ENCODE results near the gene KRTAP5-3. TPM values are rescaled to one million over a fixed set of nuclear protein-coding genes. Genes with fewer than 3 reads are reported as not detected.

KRTAP5-3 gene
- total RNA-seq, 1 experiment from 2014 or later, result not detected

DNA sequence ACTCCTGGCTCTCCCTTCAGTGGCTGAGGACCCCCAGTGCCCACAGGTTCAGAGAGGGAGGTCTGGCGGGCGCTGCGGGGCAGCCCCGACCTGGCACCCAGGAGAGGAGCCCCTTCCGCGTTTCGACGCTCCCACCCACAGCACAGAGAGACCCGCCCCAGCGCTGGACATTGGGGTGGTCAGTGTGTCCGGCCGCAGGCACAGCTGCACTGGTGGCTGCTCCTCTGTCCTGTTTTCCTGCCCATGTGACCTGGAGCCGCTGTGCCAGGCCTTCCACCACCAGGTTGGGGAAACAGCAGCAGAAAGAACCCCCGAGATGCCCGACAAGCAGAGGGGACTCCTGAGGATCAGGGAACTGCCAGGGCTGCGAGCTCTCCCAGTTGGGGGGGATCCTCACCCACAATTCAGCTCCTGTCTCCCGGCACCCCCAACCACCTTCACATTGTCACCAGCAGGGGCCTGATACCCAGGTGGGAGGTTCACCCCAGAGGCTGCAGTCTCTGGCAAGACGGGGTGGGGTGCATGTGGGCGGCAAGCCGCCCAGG lies 35.0 kb upstream of the KRTAP5-3 start:
- DNase-seq (ENCODE audit: low read depth), result no peak

DNA sequence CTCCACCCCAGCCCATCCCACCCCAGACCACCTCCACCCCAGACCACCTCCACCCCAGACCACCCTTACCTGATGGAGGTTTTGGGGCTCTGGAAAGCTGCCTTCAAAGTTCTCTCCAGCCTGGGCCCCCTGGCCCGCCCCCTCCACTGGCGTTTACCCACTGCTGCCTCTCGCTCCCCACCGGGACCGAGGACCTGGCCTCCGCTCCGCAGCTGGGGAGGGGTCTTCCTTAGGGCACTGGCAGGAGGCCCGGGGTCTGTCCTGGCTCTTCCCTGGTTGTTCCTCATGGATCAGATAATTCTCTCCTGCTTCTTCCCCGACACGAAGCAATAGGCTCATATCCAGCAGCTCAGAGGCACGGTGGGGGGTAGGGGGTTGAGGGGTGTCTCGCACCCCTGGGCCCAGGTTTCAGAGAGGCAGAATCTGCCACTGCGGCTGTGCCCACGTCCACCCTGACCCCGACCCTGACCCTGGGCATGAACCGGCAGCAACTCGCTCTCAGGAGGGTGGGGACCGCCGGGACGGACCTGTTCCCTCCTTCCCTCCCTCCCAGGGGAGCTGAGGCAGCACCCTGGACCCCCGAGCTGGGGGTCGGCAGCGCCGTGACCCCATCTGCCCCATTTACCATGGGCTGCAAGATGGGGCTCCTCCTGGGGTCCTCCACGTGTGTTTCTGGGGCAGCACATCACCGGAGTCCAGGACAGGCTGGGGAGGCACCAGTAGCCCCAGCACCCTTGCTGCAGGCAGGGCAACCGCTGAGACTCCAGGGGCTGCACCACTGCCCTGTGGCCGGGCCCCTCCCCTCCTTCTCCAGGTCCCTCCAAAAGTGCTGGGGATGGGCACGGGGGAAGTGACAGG lies 34.3 kb upstream of the KRTAP5-3 start:
- no peak for DNase-seq (ENCODE audit: low read depth)

DNA sequence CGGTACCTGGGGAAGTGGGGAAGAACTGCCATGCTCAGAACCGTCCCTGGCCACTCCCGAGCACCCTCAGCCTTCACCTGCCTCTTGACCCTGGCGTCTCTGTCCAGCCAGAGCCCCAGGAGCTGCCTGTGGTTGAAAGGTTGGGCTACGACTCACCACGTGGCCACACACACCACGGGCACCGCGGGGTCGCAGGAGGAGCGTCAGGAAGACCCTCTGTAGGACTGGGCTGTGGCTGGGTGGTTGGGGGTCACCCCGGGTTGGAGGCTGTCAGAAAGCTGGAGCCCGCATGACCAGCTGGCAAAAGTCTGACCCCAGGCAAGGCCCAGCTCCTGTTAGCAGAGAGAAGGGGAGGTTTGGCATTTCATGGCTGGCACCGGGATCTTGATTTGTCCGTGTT lies 32.8 kb upstream of the KRTAP5-3 start:
- DNase-seq (ENCODE audit: low read depth), result no peak

DNA sequence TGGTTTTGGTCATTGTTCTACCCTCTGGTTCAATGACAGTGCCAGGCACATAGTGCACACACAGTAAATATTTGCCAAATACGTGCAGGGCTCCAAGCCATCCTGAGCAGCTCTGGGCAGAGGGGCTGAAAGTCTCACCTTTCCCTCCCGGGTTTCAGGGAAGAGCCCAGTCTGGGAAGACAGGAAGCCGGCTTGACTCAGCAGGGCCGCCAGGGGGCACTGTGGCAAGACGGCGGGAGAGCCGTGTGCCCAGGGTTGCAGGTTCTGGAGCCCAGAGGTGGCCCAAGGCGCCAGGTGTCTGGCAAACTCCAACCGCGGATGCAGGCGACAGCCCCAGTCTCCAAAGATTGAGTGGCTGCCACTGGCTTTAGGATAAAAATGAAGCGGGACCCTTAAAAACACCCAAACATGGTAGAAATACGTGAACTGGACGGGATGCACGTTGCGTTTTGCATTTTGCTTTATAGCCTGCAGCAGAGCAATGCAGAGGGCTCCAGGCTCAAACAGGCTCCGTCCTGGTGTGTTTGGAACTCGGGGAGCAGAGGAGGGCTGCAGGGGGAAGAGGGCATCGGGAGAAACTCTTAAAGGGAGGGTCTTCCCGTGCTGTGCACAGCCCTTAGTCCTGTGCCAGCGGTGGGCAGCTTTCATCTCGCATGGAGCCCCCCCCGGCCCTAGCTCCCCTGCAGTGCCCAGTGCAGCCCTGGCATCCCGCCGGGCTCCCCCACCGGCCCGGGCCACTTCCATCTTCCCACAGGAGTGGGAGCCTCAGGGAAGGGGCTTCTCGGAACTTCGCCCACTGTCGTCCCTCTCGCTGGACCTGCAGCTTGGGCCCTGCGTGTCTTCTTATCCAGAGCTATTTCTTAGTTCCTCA lies 32.0 kb upstream of the KRTAP5-3 start:
- no peak for DNase-seq (ENCODE audit: low read depth)

DNA sequence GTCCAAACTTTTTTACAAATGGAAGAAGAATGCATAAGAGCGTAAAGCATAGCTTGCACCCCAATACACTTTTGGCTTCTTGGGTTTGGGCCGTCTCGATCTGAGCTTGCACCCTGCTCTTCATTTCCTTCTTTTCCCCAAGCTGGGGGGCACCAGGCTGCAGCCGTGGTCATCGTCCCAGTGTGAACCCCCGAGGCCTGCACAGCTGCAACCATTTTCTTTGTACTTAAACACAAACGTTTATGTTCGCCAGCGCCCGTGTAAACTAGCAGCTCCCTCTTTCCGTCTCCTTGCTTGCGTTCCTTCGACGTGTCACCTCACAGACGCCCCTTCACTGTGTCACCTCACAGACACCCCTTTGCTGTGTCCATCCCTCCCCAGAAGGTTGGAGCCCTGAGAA lies 31.4 kb upstream of the KRTAP5-3 start:
- no peak for DNase-seq (ENCODE audit: low read depth)

DNA sequence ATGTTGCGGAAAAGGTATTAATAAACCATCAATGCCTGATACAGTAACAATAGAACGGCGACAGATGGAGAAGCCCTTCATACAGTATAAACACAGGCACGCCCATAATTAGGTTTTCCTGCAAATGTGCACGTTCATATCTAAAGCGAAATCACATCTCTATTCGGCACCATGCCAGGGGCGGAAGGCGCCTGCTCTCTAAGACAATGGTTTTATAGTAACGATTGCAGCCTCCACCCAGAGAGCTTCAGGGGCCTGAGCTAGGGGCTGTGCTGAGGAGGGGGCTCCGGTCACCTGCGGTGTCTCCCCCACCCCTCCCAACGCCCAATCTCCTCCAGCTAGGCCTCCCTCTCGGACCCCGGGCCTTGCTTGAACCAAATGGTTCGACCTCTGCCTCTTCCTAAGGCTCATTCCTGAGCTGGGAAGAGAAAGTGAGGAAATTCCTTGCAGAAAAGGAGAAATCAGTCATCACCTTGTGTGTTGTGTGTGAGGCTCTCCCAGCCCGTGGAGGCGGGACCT lies 30.9 kb upstream of the KRTAP5-3 start:
- no peak for DNase-seq (ENCODE audit: low read depth)

DNA sequence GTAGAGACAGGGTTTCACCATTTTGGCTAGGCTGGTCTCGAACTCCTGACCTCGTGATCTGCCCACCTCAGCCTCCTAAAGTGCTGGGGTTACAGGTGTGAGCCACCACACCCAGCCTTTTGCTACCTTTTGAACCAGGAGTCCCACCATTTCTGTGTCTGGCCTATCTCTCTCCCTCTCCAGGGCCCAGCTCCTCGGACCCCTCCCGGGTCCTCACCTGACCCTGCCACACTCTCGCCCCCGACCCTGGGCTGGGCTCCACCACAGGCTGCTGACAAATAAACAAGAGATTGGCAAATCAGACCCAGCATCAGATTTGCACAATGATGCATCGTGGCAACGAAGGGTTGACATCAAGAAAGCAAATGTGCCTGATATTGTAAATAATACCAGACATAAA lies 30.1 kb upstream of the KRTAP5-3 start:
- DNase-seq (ENCODE audit: low read depth), result no peak

DNA sequence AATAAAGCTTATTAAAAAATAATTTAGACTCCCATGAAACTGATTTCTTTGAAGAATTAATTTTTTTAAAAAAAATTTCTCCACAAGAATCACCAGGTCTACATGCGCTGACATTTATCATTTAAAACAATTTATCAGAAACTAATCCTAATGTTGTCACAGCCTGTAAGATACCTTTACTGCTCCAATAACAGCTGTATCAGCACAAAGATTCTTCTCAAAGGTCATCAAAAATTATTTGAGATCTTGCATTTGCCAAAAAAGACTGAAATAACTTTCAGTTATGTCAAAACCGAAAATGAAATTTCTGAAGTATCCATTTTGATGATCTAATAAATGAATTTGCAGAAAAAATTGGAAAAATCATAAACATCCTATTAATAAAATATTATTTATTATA lies 29.4 kb upstream of the KRTAP5-3 start:
- no peak for DNase-seq (ENCODE audit: low read depth)

DNA sequence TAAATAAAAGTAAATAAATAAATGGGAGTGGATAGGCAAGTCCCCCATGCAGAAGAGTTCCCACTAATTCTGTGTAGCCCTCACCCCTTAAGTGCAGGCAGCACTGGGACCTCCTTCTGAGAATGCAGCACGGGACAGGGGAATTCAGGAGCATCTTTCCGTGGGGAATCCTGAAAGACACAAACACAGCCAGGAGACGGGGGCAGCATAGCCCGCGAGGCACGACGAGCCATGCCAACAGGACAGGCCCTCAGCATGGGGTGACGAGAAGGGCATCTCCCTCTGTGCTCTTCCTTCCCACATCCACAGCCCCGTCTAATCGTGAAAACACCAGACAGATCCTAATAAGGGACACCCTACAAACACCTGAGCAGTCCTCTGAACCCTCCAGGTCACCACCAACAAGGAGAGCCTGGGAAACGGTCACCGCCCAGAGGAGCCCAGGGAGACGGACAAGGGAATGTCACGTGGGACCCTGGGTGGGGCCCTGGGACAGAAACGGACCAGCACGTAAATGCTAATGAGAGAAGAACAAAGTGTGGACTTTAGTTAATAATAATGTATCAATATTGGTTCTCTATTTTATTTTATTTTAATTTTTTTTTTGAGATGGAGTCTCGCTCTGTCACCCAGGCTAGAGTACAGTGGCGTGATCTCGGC lies 28.2 kb upstream of the KRTAP5-3 start:
- DNase-seq (ENCODE audit: low read depth), result no peak

DNA sequence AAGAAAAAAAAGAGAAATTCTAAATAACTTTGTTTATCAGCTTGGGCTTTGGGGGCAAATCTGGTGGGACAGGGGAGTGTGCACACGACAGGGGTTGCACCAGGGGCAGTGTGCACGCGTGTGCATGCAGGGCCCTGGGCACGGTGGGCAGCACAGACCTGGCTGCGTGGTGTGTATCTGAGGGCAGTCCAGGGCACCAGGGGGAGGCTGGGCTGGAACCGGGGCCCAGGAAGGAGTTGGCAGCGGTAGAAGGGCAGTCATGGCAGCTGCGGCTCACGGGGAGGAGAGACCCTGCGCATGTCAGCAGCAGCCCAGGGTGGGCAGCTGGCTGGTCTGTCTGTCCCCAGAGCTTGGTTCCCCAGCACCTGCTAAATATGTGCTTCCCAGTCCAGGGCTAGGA lies 25.6 kb upstream of the KRTAP5-3 start:
- no peak for DNase-seq (ENCODE audit: low read depth)

DNA sequence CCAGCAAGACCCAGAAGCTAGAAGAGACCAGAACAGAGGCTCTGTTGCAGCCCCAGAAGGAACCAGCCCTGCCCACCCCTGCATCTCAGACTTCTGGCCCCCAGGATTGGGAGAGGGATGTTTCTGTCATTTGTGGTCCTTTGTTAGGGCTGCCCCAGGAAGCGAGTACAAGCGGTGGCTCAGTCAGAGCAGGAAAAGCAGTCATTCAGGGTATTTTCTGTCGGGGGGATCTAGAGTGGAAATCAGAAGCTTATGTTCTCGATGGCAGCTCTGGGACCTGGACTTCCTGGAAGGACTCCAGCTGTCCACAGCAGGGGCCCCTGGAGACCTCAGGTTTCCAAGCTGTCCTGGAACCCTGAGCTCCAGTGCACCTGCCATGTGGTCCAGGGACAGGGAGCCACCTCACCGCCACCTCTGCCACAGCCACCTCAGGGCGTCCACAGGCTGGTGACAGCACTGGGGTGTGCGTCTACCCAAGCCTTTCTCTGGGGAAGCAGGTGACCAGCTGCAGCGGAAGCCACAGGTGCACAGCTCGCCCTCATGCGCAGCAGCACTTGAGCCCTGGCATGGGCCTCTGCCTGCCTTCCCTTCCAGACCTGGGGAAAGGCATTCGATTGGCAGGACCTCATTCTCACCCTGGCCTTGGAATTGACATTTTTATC lies 23.9 kb upstream of the KRTAP5-3 start:
- DNase-seq (ENCODE audit: low read depth), result no peak

DNA sequence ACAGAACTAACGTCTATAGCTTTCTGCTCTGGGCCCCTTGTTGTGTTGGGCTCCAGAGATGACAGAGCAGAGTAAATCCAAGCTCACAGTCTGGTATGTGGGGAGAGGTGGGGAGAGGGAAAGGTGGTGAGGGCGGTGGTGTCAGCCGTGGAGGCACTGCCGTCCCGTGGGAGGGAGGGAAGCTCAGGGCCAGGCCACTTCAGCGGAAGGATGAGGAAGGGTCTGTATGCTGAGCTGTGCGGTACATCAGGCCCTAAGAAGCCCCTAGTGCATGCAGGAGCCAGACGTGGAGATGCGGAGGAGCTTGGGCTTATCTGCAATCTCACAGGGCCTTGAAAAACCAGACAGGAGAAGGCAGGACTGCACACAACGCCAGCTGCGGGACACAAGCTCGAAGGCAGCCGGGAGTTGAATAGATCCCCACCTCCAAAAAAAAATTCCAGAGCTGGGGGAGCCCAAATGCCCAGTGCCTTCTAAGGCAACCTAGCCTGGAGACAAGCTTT lies 22.9 kb upstream of the KRTAP5-3 start:
- DNase-seq (ENCODE audit: low read depth), result no peak

DNA sequence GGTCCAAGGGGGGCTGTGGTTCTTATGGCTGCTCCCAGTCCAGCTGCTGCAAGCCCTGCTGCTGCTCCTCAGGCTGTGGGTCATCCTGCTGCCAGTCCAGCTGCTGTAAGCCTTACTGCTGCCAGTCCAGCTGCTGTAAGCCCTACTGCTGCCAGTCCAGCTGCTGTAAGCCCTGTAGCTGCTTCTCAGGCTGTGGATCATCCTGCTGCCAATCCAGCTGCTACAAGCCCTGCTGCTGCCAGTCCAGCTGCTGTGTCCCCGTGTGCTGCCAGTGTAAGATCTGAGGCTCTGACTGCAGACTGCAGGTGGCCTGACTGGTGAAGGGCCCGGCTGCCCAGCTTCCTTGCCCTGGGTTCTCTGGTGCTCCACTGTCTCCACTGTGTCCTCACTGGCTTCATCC lies 22.0 kb upstream of the KRTAP5-3 start:
- peak; percentile 28 for DNase-seq (ENCODE audit: low read depth)

DNA sequence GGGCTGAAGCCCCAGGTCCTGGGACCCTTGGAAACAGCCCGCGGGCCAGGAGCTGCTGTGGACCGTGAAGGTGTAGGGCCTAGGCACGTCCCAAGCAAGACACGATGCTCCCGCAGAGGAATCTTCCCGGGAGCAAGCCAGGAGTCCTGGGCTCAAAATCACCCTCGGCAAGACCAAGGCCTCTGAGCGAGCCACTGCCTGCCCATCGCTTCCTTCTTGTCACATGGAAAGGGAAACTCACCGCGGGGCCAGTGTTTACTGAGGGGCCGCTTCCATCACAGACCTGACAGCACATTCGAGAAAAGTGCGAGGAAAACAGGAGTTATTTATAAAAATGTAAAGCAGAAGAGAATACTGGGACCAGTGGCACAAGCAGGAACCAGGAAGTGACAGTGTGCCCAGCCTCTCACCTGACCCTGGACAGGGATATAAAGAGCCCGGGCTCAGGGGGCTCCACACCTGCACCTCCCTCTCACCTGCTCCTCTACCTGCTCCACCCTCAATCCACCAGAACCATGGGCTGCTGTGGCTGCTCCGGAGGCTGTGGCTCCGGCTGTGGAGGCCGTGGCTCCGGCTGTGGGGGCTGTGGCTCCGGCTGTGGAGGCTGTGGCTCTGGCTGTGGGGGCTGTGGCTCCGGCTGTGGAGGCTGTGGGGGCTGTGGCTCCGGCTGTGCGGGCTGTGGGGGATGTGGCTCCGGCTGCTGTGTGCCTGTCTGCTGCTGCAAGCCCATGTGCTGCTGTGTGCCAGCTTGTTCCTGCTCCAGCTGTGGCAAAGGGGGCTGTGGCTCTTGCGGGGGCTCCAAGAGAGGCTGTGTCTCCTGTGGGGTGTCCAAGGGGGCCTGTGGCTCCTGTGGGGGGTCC lies 21.3 kb upstream of the KRTAP5-3 start, which contains the start of gene KRTAP5-5:
TSS of gene KRTAP5-5 (plus strand) at position 450 of the 860 bp plus-strand sequence. CDS start at position 516, 66 bp downstream.
- no peak for DNase-seq (ENCODE audit: low read depth)

DNA sequence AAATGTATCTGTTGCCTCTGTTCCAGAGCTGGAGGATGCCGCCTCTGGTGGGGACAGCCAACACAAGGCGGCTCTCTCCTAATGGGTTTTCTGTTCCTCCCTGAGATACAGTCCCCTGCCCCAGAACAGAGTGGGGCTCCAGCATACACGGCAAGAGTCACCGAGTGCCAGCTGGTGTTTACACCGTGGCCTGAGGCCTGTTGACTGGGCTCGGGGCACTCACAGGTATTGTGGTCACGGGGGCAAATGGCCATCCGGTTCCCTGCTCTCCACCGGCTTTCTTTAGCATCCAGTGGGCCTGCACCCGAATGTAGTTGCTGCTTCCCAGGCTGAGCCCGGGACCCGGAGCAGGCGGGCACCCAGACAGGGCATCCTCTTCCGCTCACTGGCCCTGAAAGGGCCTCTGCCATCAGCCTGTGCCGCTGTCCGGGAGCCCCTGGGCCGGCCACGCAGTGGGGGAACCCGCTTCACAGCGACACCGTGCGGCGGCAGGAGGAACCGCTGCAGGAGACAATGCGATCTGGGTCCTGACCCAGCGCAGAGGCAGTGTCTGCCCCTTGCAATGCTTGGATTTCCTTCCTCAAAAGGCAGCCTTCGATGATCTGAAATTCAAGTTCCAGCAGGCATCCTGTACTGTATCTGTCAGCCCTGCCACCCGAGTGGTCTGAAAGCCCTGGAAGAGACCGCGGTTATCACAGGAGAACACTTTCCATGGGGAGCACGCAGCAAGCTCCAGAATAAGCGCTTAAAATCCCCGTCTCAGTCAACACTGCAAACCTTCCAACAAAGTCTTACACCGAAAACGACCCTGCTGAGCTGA lies 20.5 kb upstream of the KRTAP5-3 start:
- peak; percentile 13 for DNase-seq (ENCODE audit: low read depth)

DNA sequence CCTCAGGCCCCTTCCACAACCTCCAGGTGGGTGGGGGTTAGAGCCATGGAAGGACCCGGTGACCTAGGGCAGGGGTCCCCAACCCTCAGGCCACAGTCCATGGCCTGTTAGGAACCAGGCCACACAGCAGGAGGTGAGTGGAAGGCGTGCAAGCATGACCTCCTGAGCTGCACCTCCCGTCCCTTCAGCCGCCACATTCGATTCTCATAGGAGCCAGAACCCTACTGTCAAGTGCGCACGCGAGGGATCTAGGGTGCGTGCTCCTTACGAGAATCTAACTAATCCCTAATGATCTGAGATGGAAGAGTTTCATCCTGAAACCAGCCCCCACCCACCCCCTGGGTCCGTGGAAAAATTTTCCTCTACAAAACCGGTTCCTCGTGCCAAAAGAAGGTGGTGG lies 17.3 kb upstream of the KRTAP5-3 start:
- DNase-seq (ENCODE audit: low read depth), result no peak

DNA sequence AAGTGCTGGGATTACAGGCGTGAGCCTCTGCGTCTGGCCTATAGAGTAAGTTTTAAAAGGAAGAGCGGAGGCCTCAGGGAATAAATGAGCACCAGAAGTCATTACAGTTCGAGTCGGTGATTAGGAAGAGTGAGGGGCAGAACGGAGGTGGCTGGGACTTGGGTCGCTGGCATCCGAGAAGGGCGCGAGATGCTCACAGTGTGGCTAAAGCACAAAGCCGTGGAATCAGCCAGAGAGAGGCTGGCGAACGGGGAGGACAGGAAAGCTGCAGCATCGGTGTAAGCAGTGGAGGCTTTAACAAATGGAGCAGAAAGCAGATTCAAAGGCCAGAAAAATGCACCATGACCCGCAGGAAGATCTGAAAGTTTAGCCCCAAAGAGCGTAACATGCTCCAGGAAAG lies 16.4 kb upstream of the KRTAP5-3 start:
- DNase-seq (ENCODE audit: low read depth), result no peak

DNA sequence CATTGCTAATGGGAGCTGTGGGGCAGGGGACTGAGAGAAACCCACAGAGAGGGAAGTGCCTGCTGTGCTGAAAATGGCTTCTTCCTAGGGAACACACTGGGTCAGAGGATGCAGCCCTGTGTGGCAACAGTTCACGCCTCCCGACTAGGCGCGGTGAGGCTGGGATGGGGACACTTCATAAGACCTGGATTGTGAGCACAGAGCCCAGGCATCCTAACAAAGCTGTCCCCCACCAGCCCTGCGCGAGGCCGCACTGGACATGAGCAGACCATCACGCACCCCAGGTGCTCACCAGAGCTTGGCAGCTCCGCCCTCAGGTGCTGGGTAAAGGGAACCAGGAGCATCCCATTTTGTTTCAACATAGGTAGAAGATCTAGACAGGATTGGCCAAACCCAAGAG lies 15.5 kb upstream of the KRTAP5-3 start:
- DNase-seq (ENCODE audit: low read depth), result no peak

DNA sequence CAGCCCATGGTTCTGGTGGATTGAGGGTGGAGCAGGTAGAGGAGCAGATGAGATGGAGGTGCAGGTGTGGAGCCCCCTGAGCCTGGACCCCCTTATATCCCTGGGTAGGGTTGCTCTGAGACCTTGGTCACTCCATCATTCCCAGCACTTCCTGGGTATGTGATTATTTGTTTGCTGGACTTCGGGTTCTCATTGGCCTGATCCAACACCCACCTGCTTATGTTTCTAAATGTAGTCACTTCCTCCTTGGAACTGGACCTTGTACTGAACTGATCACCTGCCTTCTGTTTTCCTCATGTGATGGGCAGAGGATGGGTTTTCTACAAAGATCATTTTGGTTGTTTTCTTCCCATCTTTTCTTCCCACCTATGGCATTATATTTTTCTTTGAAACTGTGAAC lies 13.8 kb upstream of the KRTAP5-3 start, which contains the start of gene KRTAP5-4:
TSS of gene KRTAP5-4 (minus strand) at position 53 of the 400 bp plus-strand sequence. CDS start at position 8, 45 bp downstream.
- DNase-seq (ENCODE audit: low read depth), result no peak
